Astrocyte (in vitro differentiated cells and primary cell): ENCODE measurements around the gene HBG2.

Source experiments
- CTCF ChIP-seq: IDR thresholded peaks from 2 replicates; pipeline ENCODE4 v1.5.1; 2011; ENCODE audit warnings: low read depth, mild to moderate bottlenecking, inconsistent platforms, low read length, moderate library complexity; ENCODE audit not compliant: insufficient read depth
- EZH2 ChIP-seq: IDR thresholded peaks from 2 replicates; pipeline ENCODE4 v1.6.1; 2012; ENCODE audit warnings: mild to moderate bottlenecking, low read length, inconsistent platforms; ENCODE audit not compliant: insufficient read depth

- TF ChIP-seq CTCF (no peak), EZH2 (no peak)
Observed at GRCh38 chr11:5288108-5288905, 33.7 kb upstream of the HBG2 start.
